H1 (cell line): Measurements from ENCODE around the gene CES3. TPM values are rescaled to one million over a fixed set of nuclear protein-coding genes. Genes with fewer than 3 reads are reported as not detected.

ENCODE experiments used
- CTCF ChIA-PET: fragments of 300-600 bp; sonication (Branson Sonifier 250); formaldehyde crosslinking; loops from one replicate; lab custom pipeline; 2021; ENCODE audit not compliant: partially characterized antibody; lab: Charles Lee
- POLR2A ChIA-PET: fragments of 300-600 bp; sonication (Branson Sonifier 250); formaldehyde crosslinking; loops from one replicate; lab custom pipeline; 2021; ENCODE audit warnings: inconsistent platforms; ENCODE audit not compliant: partially characterized antibody; lab: Charles Lee
- DNase-seq, 2 experiments: peaks; one replicate each; pipeline versions ENCODE4 v3.0.0 to v3.0.0-alpha.2; 2010 to 2022; ENCODE audit warnings: low spot score in 2 of 2, low read depth in 1 of 2, mixed read lengths in 1 of 2
- FAIRE-seq: peaks from 2 replicates; lab custom pipeline; 2011; peaks lifted over from hg19 to GRCh38; lab: Jason Lieb, UNC
- H2AFZ ChIP-seq: 2 replicates; pipeline ENCODE4 v1.8.1; 2012; ENCODE audit warnings: low read length, inconsistent platforms
- H2AK5ac ChIP-seq: 2 replicates; pipeline ENCODE4 v1.6.1; 2013; ENCODE audit warnings: low read depth, low read length
- H2BK120ac ChIP-seq: replicated peaks from 2 replicates; pipeline ENCODE3; 2013; ENCODE audit warnings: low read depth, low read length, inconsistent platforms
- H2BK12ac ChIP-seq: 2 replicates; pipeline ENCODE4 v1.6.1; 2013; ENCODE audit warnings: low read depth, low read length
- H2BK15ac ChIP-seq: 2 replicates; pipeline ENCODE4 v1.6.1; 2013; ENCODE audit warnings: low read length
- H2BK20ac ChIP-seq: 2 replicates; pipeline ENCODE4 v1.6.1; 2013; ENCODE audit warnings: low read length
- H2BK5ac ChIP-seq: 2 replicates; pipeline ENCODE4 v1.6.1; 2013; ENCODE audit warnings: low read depth, low read length
- H3K14ac ChIP-seq: 2 replicates; pipeline ENCODE4 v1.6.1; 2013; ENCODE audit warnings: inconsistent platforms; ENCODE audit not compliant: insufficient read length
- H3K18ac ChIP-seq: 2 replicates; pipeline ENCODE4 v1.6.1; 2013; ENCODE audit warnings: low read length; ENCODE audit errors: extremely low read depth
- H3K23ac ChIP-seq: 2 replicates; pipeline ENCODE4 v1.6.1; 2013; ENCODE audit warnings: inconsistent platforms; ENCODE audit not compliant: insufficient read length
- H3K23me2 ChIP-seq: 2 replicates; pipeline ENCODE4 v1.6.1; 2013; ENCODE audit warnings: low read depth, low read length
- H3K27ac ChIP-seq: 2 replicates; pipeline ENCODE4 v1.6.1; 2011; ENCODE audit warnings: low read depth, low read length, inconsistent platforms
- H3K27me3 ChIP-seq, 4 experiments: replicated peaks in 1 of 4; 1 replicate in 1 of 4; 2 replicates in 3 of 4; pipeline versions ENCODE4 v1.6.1 to v1.8.1; 2011 to 2013; ENCODE audit warnings: low read length in 3 of 4, mild to moderate bottlenecking in 3 of 4, inconsistent platforms in 2 of 4, mixed read lengths in 2 of 4, moderate library complexity in 1 of 4; ENCODE audit not compliant: control insufficient read depth in 3 of 4, insufficient read depth in 3 of 4; ENCODE audit errors: extremely low read depth in 1 of 4
- H3K36me3 ChIP-seq, 4 experiments: 2 replicates each; pipeline versions ENCODE4 v1.6.1 to v1.8.1; 2011 to 2013; ENCODE audit warnings: mild to moderate bottlenecking in 4 of 4, low read length in 3 of 4, moderate library complexity in 2 of 4, control low read depth in 1 of 4, inconsistent platforms in 1 of 4; ENCODE audit not compliant: insufficient read depth in 4 of 4, control insufficient read depth in 2 of 4
- H3K4ac ChIP-seq: replicated peaks from 2 replicates; pipeline ENCODE3; 2013; ENCODE audit warnings: low read length, low read depth, mixed read lengths, inconsistent platforms; ENCODE audit not compliant: insufficient read length
- H3K4me1 ChIP-seq, 4 experiments: replicated peaks in 1 of 4; 1 replicate in 1 of 4; 2 replicates in 3 of 4; pipeline versions ENCODE4 v1.6.1 to v1.8.1; 2011 to 2013; ENCODE audit warnings: low read length in 3 of 4, inconsistent platforms in 2 of 4, mixed read lengths in 1 of 4; ENCODE audit not compliant: insufficient read depth in 4 of 4, control insufficient read depth in 3 of 4
- H3K4me2 ChIP-seq, 2 experiments: 2 replicates each; pipeline versions ENCODE4 v1.6.1 to v1.8.1; 2011 to 2013; ENCODE audit warnings: low read depth in 2 of 2, low read length in 2 of 2, control low read depth in 1 of 2, inconsistent platforms in 1 of 2, mild to moderate bottlenecking in 1 of 2; ENCODE audit not compliant: insufficient read depth in 1 of 2
- H3K4me3 ChIP-seq, 4 experiments: fragments of 200-600, 300-600 bp in 1 of 4; sonication (generic), shearing (Covaris generic), sonication (Bioruptor Twin) in 1 of 4; 2 replicates each; pipeline versions ENCODE4 v1.5.1 to v1.8.1; 2011 to 2016; ENCODE audit warnings: low read length in 4 of 4, low read depth in 3 of 4, control low read depth in 2 of 4, inconsistent platforms in 2 of 4, mild to moderate bottlenecking in 2 of 4, mixed read lengths in 1 of 4, moderate library complexity in 1 of 4; ENCODE audit not compliant: insufficient read depth in 2 of 4; ENCODE audit errors: extremely low read depth in 1 of 4
- H3K56ac ChIP-seq: replicated peaks from 2 replicates; pipeline ENCODE3; 2013; ENCODE audit warnings: low read depth, mild to moderate bottlenecking, mixed read lengths, low read length, inconsistent platforms; ENCODE audit not compliant: insufficient read length
- H3K79me1 ChIP-seq: 2 replicates; pipeline ENCODE4 v1.6.1; 2013; ENCODE audit warnings: low read depth, low read length, control low read depth
- H3K79me2 ChIP-seq, 2 experiments: 2 replicates each; pipeline versions ENCODE4 v1.6.1 to v1.8.1; 2012 to 2013; ENCODE audit warnings: low read length in 2 of 2, mild to moderate bottlenecking in 2 of 2, inconsistent platforms in 1 of 2; ENCODE audit not compliant: insufficient read depth in 2 of 2, control insufficient read depth in 1 of 2
- H3K9ac ChIP-seq, 4 experiments: replicated peaks in 1 of 4; 1 replicate in 1 of 4; 2 replicates in 3 of 4; pipeline versions ENCODE4 v1.6.1 to v1.8.1; 2011 to 2013; ENCODE audit warnings: low read depth in 3 of 4, low read length in 3 of 4, control low read depth in 2 of 4, mild to moderate bottlenecking in 2 of 4, moderate library complexity in 2 of 4, inconsistent platforms in 1 of 4; ENCODE audit errors: extremely low read depth in 1 of 4
- H3K9me3 ChIP-seq, 2 experiments: 2 replicates each; pipeline versions ENCODE4 v1.6.1 to v1.8.1; 2012 to 2013; ENCODE audit warnings: mild to moderate bottlenecking in 2 of 2, moderate library complexity in 2 of 2, control low read depth in 1 of 2, inconsistent platforms in 1 of 2, low read depth in 1 of 2, low read length in 1 of 2, mixed read lengths in 1 of 2; ENCODE audit not compliant: insufficient read depth in 2 of 2
- H4K20me1 ChIP-seq, 2 experiments: replicated peaks in 1 of 2; 2 replicates each; pipeline versions ENCODE3 to v1.8.1; 2011 to 2013; ENCODE audit warnings: inconsistent platforms in 2 of 2, low read length in 2 of 2, mild to moderate bottlenecking in 1 of 2; ENCODE audit not compliant: insufficient read depth in 2 of 2, control insufficient read depth in 1 of 2
- H4K5ac ChIP-seq: 2 replicates; pipeline ENCODE4 v1.6.1; 2013; ENCODE audit warnings: low read length, low read depth, mixed read lengths, inconsistent platforms; ENCODE audit not compliant: insufficient read length
- H4K8ac ChIP-seq: 2 replicates; pipeline ENCODE4 v1.8.0; 2013; ENCODE audit warnings: mild to moderate bottlenecking, moderate library complexity, low read length, inconsistent platforms; ENCODE audit not compliant: insufficient read depth; ENCODE audit errors: extremely low read depth
- H4K91ac ChIP-seq: replicated peaks from 2 replicates; pipeline ENCODE3; 2013; ENCODE audit warnings: low read length, mixed read lengths, inconsistent platforms; ENCODE audit not compliant: insufficient read length
- ASH2L ChIP-seq: fragments of 200-600, 300-600 bp; sonication (generic); IDR thresholded peaks from one replicate; pipeline ENCODE4 v1.7.1; 2017; ENCODE audit warnings: low read length
- BRCA1 ChIP-seq: IDR thresholded peaks from 2 replicates; pipeline ENCODE4 v1.6.1; 2012; ENCODE audit warnings: low read depth, low read length, improper control_type of control experiment
- CBX5 ChIP-seq: fragments of 300-800, 300-1000 bp; sonication (generic); IDR thresholded peaks from 2 replicates; pipeline ENCODE4 v1.7.1; 2016; ENCODE audit warnings: antibody characterized with exemption, low read length, low read depth
- EZH2 ChIP-seq: fragments of 200-600 bp; sonication (generic); IDR thresholded peaks from 2 replicates; pipeline ENCODE4 v1.7.1; 2012; ENCODE audit warnings: low read depth, mild to moderate bottlenecking, moderate library complexity, low read length, inconsistent platforms; ENCODE audit not compliant: severe bottlenecking
- FOSL1 ChIP-seq: IDR thresholded peaks from 2 replicates; pipeline ENCODE4 v1.6.1; 2011; ENCODE audit warnings: mild to moderate bottlenecking, low read depth, low read length, moderate library complexity; ENCODE audit not compliant: insufficient read depth
- KDM4A ChIP-seq: IDR thresholded peaks from one replicate; pipeline ENCODE4 v1.7.1; 2012; ENCODE audit warnings: low read depth, mild to moderate bottlenecking, moderate library complexity, low read length, inconsistent platforms; ENCODE audit not compliant: severe bottlenecking
- NRF1 ChIP-seq: IDR thresholded peaks from 2 replicates; pipeline ENCODE4 v1.6.1; 2011; ENCODE audit warnings: mild to moderate bottlenecking, low read depth, low read length, improper control_type of control experiment
- RNF2 ChIP-seq: fragments of 200-900, 300-1000 bp; sonication (generic); IDR thresholded peaks from 2 replicates; pipeline ENCODE4 v1.7.1; 2016; ENCODE audit warnings: borderline replicate concordance, low read depth, mild to moderate bottlenecking, antibody characterized with exemption, low read length; ENCODE audit not compliant: poor library complexity, severe bottlenecking; ENCODE audit errors: missing control alignments
- SIRT6 ChIP-seq: IDR thresholded peaks from one replicate; pipeline ENCODE4 v1.7.1; 2012; ENCODE audit warnings: low read length, inconsistent platforms
- SIX5 ChIP-seq: IDR thresholded peaks from 2 replicates; pipeline ENCODE4 v1.6.1; 2011; ENCODE audit warnings: mild to moderate bottlenecking, low read depth, low read length
- SUZ12 ChIP-seq: fragments of 200-600 bp; sonication (generic); IDR thresholded peaks from 2 replicates; pipeline ENCODE4 v1.6.1; 2012; ENCODE audit warnings: mild to moderate bottlenecking, inconsistent platforms, low read length, moderate library complexity, mixed read lengths
- WGBS, 2 experiments: shearing (Covaris generic) in 1 of 2; methylation state at CpG; one replicate each; pipeline versions ENCODE4 v1.1.6 to v1.1.7; 2013 to 2015; ENCODE audit warnings: low lambda C conversion rate in 2 of 2, mixed read lengths in 2 of 2, inconsistent platforms in 1 of 2, low coverage in 1 of 2, missing lambda C conversion rate in 1 of 2; ENCODE audit not compliant: insufficient replicate concordance in 2 of 2, insufficient coverage in 1 of 2, insufficient read length in 1 of 2; ENCODE audit errors: extremely low coverage in 1 of 2, missing lambda C conversion rate in 1 of 2; 5-methylcytosine and 5-hydroxymethylcytosine counted together
- polyA plus RNA-seq, 7 experiments: library from polyadenylated mRNA; depleted of rRNA in 3 of 7; stranded (reverse) in 5 of 7; unstranded in 2 of 7; fragments of >200 nt in 5 of 7; fragments of 200-250 nt in 2 of 7; gene quantifications; 1 replicate in 5 of 7; 2 replicates in 1 of 7; 4 replicates in 1 of 7; pipeline versions ENCODE4 v1.2.1 to v1.2.3, GENCODE V29; 2011 to 2013; ENCODE audit warnings: missing spikeins in 2 of 7, mixed read lengths in 2 of 7
- total RNA-seq: library from RNA; stranded (reverse); fragmentation: NEBNext Ultra II Directional; extraction: Animal tissue kit (Norgen Biotek cat#: 25700); gene quantifications from 2 replicates; pipeline ENCODE4 v1.2.1, GENCODE V29; 2021
- TF ChIP-seq, protein P1 (sequence below): IDR thresholded peaks from 2 replicates; pipeline ENCODE4 v1.6.1; 2012; ENCODE audit warnings: inconsistent platforms

Gene CES3
- total and polyA plus RNA-seq, 2 of the 8 experiments (the other 6 are each of a cell fraction or from before 2014, with no cell fraction given), result 1.6 to 2.2 TPM

GRCh38 chr16:66925322-66925840, 35.7 kb upstream of the CES3 start, which contains the start of gene RRAD:
RRAD (minus strand) TSS chr16:66925535; CDS start chr16:66925179, 356 bp downstream.
- peaks cover 14 to 43% (median 35%) of the 10 kb centered on the region in 4 experiments; a peak in 6 of 7 replicates for H3K27me3 ChIP-seq
- no peaks in the 10 kb centered on the region; a peak in 1 of 8 replicates for H3K36me3 ChIP-seq
- H4K8ac ChIP-seq, result peak within 1 kb of the TSS; percentile 22; the same call in 1 of the 2 replicates
- H3K27ac ChIP-seq, result no peak within 1 kb of the TSS
- FAIRE-seq, result no peak
- 21% methylated on average over 11 of the region's 42 CpGs; no CpG with 5 or more reads in 1 of the 2 experiments for WGBS, 2 experiments
- no peaks in the 10 kb centered on the region for H4K20me1 ChIP-seq
- H3K23ac ChIP-seq, result no peak within 1 kb of the TSS
- no peak within 1 kb of the TSS for H2BK20ac ChIP-seq
- peak in 1 of 2 experiments; percentile 67 for DNase-seq
- H2BK5ac ChIP-seq, result no peak within 1 kb of the TSS
- H3K79me2 ChIP-seq, result no peaks in the 10 kb centered on the region
- no peak within 1 kb of the TSS for H2AK5ac ChIP-seq
- H3K56ac ChIP-seq, result no peak within 1 kb of the TSS
- peaks cover 4% of the 10 kb centered on the region; the same call in 1 of the 2 replicates for H3K23me2 ChIP-seq
- H3K18ac ChIP-seq, result no peak within 1 kb of the TSS
- no peak within 1 kb of the TSS for H2BK12ac ChIP-seq
- no peak within 1 kb of the TSS for H2AFZ ChIP-seq
- H4K91ac ChIP-seq, result no peak within 1 kb of the TSS
- H2BK15ac ChIP-seq, result no peak within 1 kb of the TSS; the same call in 1 of the 2 replicates
- no peak within 1 kb of the TSS for H2BK120ac ChIP-seq
- ChIA-PET POLR2A (interaction anchor here (1.4 to 2.3 kb wide), 2 partner anchors 14 to 45 kb away, joined by 5 to 7 read pairs; partner anchors contain the start of gene PDP2), CTCF (interaction anchor here (0.6 to 27.5 kb wide), 6 partner anchors 21 to 274 kb away, joined by 3 to 1009 read pairs (median 4); partner anchors contain the start of genes CDH16 and PDP2)
- H3K9me3 ChIP-seq, result no peaks in the 10 kb centered on the region
- H3K9ac ChIP-seq, result no peak within 1 kb of the TSS
- no peak within 1 kb of the TSS for H3K4ac ChIP-seq
- peaks cover 0 to 8% (median under 1%) of the 10 kb centered on the region in 4 experiments; a peak in 4 of 7 replicates for H3K4me1 ChIP-seq
- H4K5ac ChIP-seq, result no peak within 1 kb of the TSS
- H3K4me3 ChIP-seq, result peak within 1 kb of the TSS; percentile 28 to 67 (median 40)
- no peak within 1 kb of the TSS for H3K14ac ChIP-seq
- peaks cover 2% of the 10 kb centered on the region; the same call in 1 of the 2 replicates for H3K79me1 ChIP-seq
- H3K4me2 ChIP-seq, result peak within 1 kb of the TSS; percentile 40 to 89
- peak; percentile 83 for TF ChIP-seq SUZ12
- peak; percentile 9 for TF ChIP-seq KDM4A
- no peak for TF ChIP-seq CBX5
- TF ChIP-seq FOSL1, result no peak
- peak; percentile 81 for TF ChIP-seq EZH2
- TF ChIP-seq RNF2, result no peak
- TF ChIP-seq, protein P1, sequence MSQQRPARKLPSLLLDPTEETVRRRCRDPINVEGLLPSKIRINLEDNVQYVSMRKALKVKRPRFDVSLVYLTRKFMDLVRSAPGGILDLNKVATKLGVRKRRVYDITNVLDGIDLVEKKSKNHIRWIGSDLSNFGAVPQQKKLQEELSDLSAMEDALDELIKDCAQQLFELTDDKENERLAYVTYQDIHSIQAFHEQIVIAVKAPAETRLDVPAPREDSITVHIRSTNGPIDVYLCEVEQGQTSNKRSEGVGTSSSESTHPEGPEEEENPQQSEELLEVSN, result no peak
- TF ChIP-seq SIRT6, result no peak
- TF ChIP-seq SIX5, result no peak
- TF ChIP-seq ASH2L, result no peak
- TF ChIP-seq BRCA1, result no peak
- no peak for TF ChIP-seq NRF1
